Activated T-cell treated with anti-CD3 and anti-CD28 coated beads, Interleukin-2, amount 50 U/mL, for 4 hours (primary cell): Measurements from ENCODE around the gene SLC1A7. TPM values are rescaled to one million over a fixed set of nuclear protein-coding genes. Genes with fewer than 3 reads are reported as not detected.

Experiments
- ATAC-seq, 2 donors: fragments of 200-7000 bp; cut with Tn5 transposase; one replicate each; pipeline ENCODE4 v1.10.0; 2021
- DNase-seq: peaks from one replicate; pipeline ENCODE4 v3.0.0-alpha.2; 2020
- H3K27me3 Mint-ChIP-seq: one replicate; pipeline ENCODE4 v1.8.0; 2021; ENCODE audit warnings: low read depth, mixed read lengths
- H3K36me3 Mint-ChIP-seq: one replicate; pipeline ENCODE4 v1.8.0; 2022; ENCODE audit warnings: mixed read lengths; ENCODE audit not compliant: insufficient read depth
- H3K4me1 Mint-ChIP-seq: one replicate; pipeline ENCODE4 v1.8.0; 2021; ENCODE audit warnings: low read depth, mixed read lengths
- H3K4me3 Mint-ChIP-seq: one replicate; pipeline ENCODE4 v1.8.0; 2021; ENCODE audit warnings: mild to moderate bottlenecking, moderate library complexity, mixed read lengths
- H3K9me3 Mint-ChIP-seq: one replicate; pipeline ENCODE4 v1.8.0; 2021; ENCODE audit warnings: mixed read lengths
- total RNA-seq, 3 donors: library from RNA; stranded (reverse); gene quantifications; one replicate each; pipeline ENCODE4 v1.2.1, GENCODE V29; 2021

Gene SLC1A7
- total RNA-seq, 3 donors from 2014 or later: not detected

- H3K36me3 Mint-ChIP-seq: no peaks in the 10 kb centered on the region
- H3K27me3 Mint-ChIP-seq: no peaks in the 10 kb centered on the region
- H3K4me3 Mint-ChIP-seq: no peak overlapping the region
- H3K4me1 Mint-ChIP-seq: no peaks in the 10 kb centered on the region
- H3K9me3 Mint-ChIP-seq: no peaks in the 10 kb centered on the region
- ATAC-seq: no peak
- DNase-seq: no peak
Measured at GRCh38 chr1:53078333-53079101, 63.9 kb downstream of the SLC1A7 start.

- ATAC-seq (no peak), DNase-seq (no peak)
- no peaks in the 10 kb centered on the region for H3K9me3 Mint-ChIP-seq
- no peak overlapping the region for H3K4me3 Mint-ChIP-seq
- no peaks in the 10 kb centered on the region for H3K36me3 Mint-ChIP-seq
- no peaks in the 10 kb centered on the region for H3K4me1 Mint-ChIP-seq
- no peaks in the 10 kb centered on the region for H3K27me3 Mint-ChIP-seq
Measured at GRCh38 chr1:53077599-53077965, 64.9 kb downstream of the SLC1A7 start.

- DNase-seq (no peak), ATAC-seq (no peak)
- H3K4me3 Mint-ChIP-seq: no peak overlapping the region
- no peaks in the 10 kb centered on the region for H3K36me3 Mint-ChIP-seq
- H3K9me3 Mint-ChIP-seq: no peaks in the 10 kb centered on the region
- H3K4me1 Mint-ChIP-seq: no peaks in the 10 kb centered on the region
- H3K27me3 Mint-ChIP-seq: no peaks in the 10 kb centered on the region
Measured at GRCh38 chr1:53076721-53077598, 65.5 kb downstream of the SLC1A7 start.

GRCh38 chr1:53076165-53076564, 66.3 kb downstream of the SLC1A7 start:
- no peaks in the 10 kb centered on the region for H3K4me1 Mint-ChIP-seq
- H3K9me3 Mint-ChIP-seq: no peaks in the 10 kb centered on the region
- no peaks in the 10 kb centered on the region for H3K27me3 Mint-ChIP-seq
- DNase-seq (no peak), ATAC-seq (no peak)
- H3K4me3 Mint-ChIP-seq: no peak overlapping the region
- H3K36me3 Mint-ChIP-seq: no peaks in the 10 kb centered on the region

- H3K4me3 Mint-ChIP-seq: no peak overlapping the region
- no peaks in the 10 kb centered on the region for H3K36me3 Mint-ChIP-seq
- no peaks in the 10 kb centered on the region for H3K4me1 Mint-ChIP-seq
- no peaks in the 10 kb centered on the region for H3K9me3 Mint-ChIP-seq
- DNase-seq (no peak), ATAC-seq (no peak)
- H3K27me3 Mint-ChIP-seq: no peaks in the 10 kb centered on the region
Measured at GRCh38 chr1:53075761-53076163, 66.7 kb downstream of the SLC1A7 start.

- Mint-ChIP-seq H3K4me1 (no peaks in the 10 kb centered on the region), H3K4me3 (no peak overlapping the region), H3K27me3 (no peaks in the 10 kb centered on the region), H3K9me3 (no peaks in the 10 kb centered on the region), H3K36me3 (no peaks in the 10 kb centered on the region)
- DNase-seq (no peak), ATAC-seq (no peak)
Measured at GRCh38 chr1:53075206-53075605, 67.2 kb downstream of the SLC1A7 start.

- H3K36me3 Mint-ChIP-seq: no peaks in the 10 kb centered on the region
- H3K27me3 Mint-ChIP-seq: no peaks in the 10 kb centered on the region
- no peaks in the 10 kb centered on the region for H3K4me1 Mint-ChIP-seq
- no peak for DNase-seq
- no peaks in the 10 kb centered on the region for H3K9me3 Mint-ChIP-seq
- no peak overlapping the region for H3K4me3 Mint-ChIP-seq
- ATAC-seq: no peak
Measured at GRCh38 chr1:53074313-53075154, 67.9 kb downstream of the SLC1A7 start.

- Mint-ChIP-seq H3K9me3 (no peaks in the 10 kb centered on the region), H3K27me3 (peaks cover 2% of the 10 kb centered on the region), H3K4me3 (no peak overlapping the region), H3K36me3 (no peaks in the 10 kb centered on the region), H3K4me1 (no peaks in the 10 kb centered on the region)
- DNase-seq: no peak
- ATAC-seq: no peak
Measured at GRCh38 chr1:53073868-53074311, 68.5 kb downstream of the SLC1A7 start.

GRCh38 chr1:53073287-53073686, 69.2 kb downstream of the SLC1A7 start:
- DNase-seq (no peak), ATAC-seq (no peak)
- no peaks in the 10 kb centered on the region for H3K36me3 Mint-ChIP-seq
- H3K27me3 Mint-ChIP-seq: peaks cover 2% of the 10 kb centered on the region
- H3K9me3 Mint-ChIP-seq: no peaks in the 10 kb centered on the region
- H3K4me3 Mint-ChIP-seq: no peak overlapping the region
- H3K4me1 Mint-ChIP-seq: no peaks in the 10 kb centered on the region

GRCh38 chr1:53071915-53072314, 70.5 kb downstream of the SLC1A7 start:
- ATAC-seq: no peak
- Mint-ChIP-seq H3K9me3 (no peaks in the 10 kb centered on the region), H3K36me3 (no peaks in the 10 kb centered on the region), H3K27me3 (peaks cover 2% of the 10 kb centered on the region), H3K4me1 (no peaks in the 10 kb centered on the region), H3K4me3 (no peak overlapping the region)
- no peak for DNase-seq

- Mint-ChIP-seq H3K27me3 (peaks cover 2% of the 10 kb centered on the region), H3K36me3 (no peaks in the 10 kb centered on the region), H3K4me3 (no peak overlapping the region), H3K9me3 (no peaks in the 10 kb centered on the region), H3K4me1 (no peaks in the 10 kb centered on the region)
- no peak for DNase-seq
- ATAC-seq: no peak
Measured at GRCh38 chr1:53071167-53071865, 71.1 kb downstream of the SLC1A7 start.

GRCh38 chr1:53070621-53071020, 71.8 kb downstream of the SLC1A7 start:
- no peak for DNase-seq
- H3K4me1 Mint-ChIP-seq: no peaks in the 10 kb centered on the region

GRCh38 chr1:53069663-53070327, 72.6 kb downstream of the SLC1A7 start:
- ATAC-seq: no peak
- H3K4me3 Mint-ChIP-seq: no peak overlapping the region
- no peaks in the 10 kb centered on the region for H3K9me3 Mint-ChIP-seq
- no peaks in the 10 kb centered on the region for H3K4me1 Mint-ChIP-seq
- peaks cover 10% of the 10 kb centered on the region for H3K27me3 Mint-ChIP-seq
- no peak for DNase-seq
- no peaks in the 10 kb centered on the region for H3K36me3 Mint-ChIP-seq

More at GRCh38 chr1:53070621-53071020, 71.8 kb downstream of the SLC1A7 start:
- no peak overlapping the region for H3K4me3 Mint-ChIP-seq
- no peaks in the 10 kb centered on the region for H3K9me3 Mint-ChIP-seq
- no peak for ATAC-seq
- peaks cover 3% of the 10 kb centered on the region for H3K27me3 Mint-ChIP-seq
- H3K36me3 Mint-ChIP-seq: no peaks in the 10 kb centered on the region
